ENCODE measurements around the gene TSEN2. TPM values are rescaled to one million over a fixed set of nuclear protein-coding genes. Genes with fewer than 3 reads are reported as not detected.

Gene TSEN2
- total RNA-seq, 1 donor from 2014 or later: 21.3 TPM

- Histone ChIP-seq H3K27ac (no peak overlapping the region), H3K9me3 (ENCODE audit: low read depth) (no peaks in the 10 kb centered on the region), H4K20me1 (ENCODE audit: low read depth) (no peaks in the 10 kb centered on the region), H3K4me2 (no peak overlapping the region), H3K9ac (no peak overlapping the region), H3K4me3 (no peak overlapping the region), H3K79me2 (ENCODE audit: low read depth) (no peaks in the 10 kb centered on the region), H2AFZ (replicated peaks) (no peak overlapping the region), H3K27me3 (no peaks in the 10 kb centered on the region), H3K36me3 (peaks cover 4% of the 10 kb centered on the region), H3F3A (ENCODE audit: low read depth) (no peaks in the 10 kb centered on the region), H3K4me1 (no peaks in the 10 kb centered on the region)
- no peak for DNase-seq (ENCODE audit: low spot score)
- TF ChIP-seq EZH2phosphoT487 (IDR thresholded peaks at IDR 0.05) (no peak), EZH2 (IDR thresholded peaks at IDR 0.05) (no peak)
- TF ChIP-seq, protein P1, sequence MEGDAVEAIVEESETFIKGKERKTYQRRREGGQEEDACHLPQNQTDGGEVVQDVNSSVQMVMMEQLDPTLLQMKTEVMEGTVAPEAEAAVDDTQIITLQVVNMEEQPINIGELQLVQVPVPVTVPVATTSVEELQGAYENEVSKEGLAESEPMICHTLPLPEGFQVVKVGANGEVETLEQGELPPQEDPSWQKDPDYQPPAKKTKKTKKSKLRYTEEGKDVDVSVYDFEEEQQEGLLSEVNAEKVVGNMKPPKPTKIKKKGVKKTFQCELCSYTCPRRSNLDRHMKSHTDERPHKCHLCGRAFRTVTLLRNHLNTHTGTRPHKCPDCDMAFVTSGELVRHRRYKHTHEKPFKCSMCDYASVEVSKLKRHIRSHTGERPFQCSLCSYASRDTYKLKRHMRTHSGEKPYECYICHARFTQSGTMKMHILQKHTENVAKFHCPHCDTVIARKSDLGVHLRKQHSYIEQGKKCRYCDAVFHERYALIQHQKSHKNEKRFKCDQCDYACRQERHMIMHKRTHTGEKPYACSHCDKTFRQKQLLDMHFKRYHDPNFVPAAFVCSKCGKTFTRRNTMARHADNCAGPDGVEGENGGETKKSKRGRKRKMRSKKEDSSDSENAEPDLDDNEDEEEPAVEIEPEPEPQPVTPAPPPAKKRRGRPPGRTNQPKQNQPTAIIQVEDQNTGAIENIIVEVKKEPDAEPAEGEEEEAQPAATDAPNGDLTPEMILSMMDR (IDR thresholded peaks at IDR 0.05): no peak
- Mint-ChIP-seq H3K9me3 (no peaks in the 10 kb centered on the region), H3K27me3 (ENCODE audit: insufficient read depth, low read depth) (peaks cover 2% of the 10 kb centered on the region), H3K27ac (no peak overlapping the region), H3K36me3 (peaks cover 42% of the 10 kb centered on the region), H3K4me3 (no peak overlapping the region), H3K4me1 (no peaks in the 10 kb centered on the region)
These were observed 90.4 kb downstream of the TSEN2 start for GRCh38 chr3:12574661-12575060.

GRCh38 chr3:12577379-12577778 lies 93.1 kb downstream of the TSEN2 start:
- Histone ChIP-seq H3F3A (ENCODE audit: low read depth) (peaks cover 7% of the 10 kb centered on the region), H3K27ac (no peak overlapping the region), H3K9ac (no peak overlapping the region), H3K9me3 (ENCODE audit: low read depth) (no peaks in the 10 kb centered on the region), H4K20me1 (ENCODE audit: low read depth) (no peaks in the 10 kb centered on the region), H3K36me3 (peaks cover 4% of the 10 kb centered on the region), H3K79me2 (ENCODE audit: low read depth) (no peaks in the 10 kb centered on the region), H3K4me2 (no peak overlapping the region), H3K27me3 (no peaks in the 10 kb centered on the region), H2AFZ (replicated peaks) (no peak overlapping the region), H3K4me1 (no peaks in the 10 kb centered on the region), H3K4me3 (no peak overlapping the region)
- TF ChIP-seq EZH2 (IDR thresholded peaks at IDR 0.05): no peak
- TF ChIP-seq EZH2phosphoT487 (IDR thresholded peaks at IDR 0.05): no peak
- TF ChIP-seq, protein P1 (IDR thresholded peaks at IDR 0.05): no peak
- Mint-ChIP-seq H3K36me3 (peaks cover 29% of the 10 kb centered on the region), H3K4me1 (no peaks in the 10 kb centered on the region), H3K9me3 (no peaks in the 10 kb centered on the region), H3K27ac (no peak overlapping the region), H3K27me3 (ENCODE audit: insufficient read depth, low read depth) (no peaks in the 10 kb centered on the region), H3K4me3 (no peak overlapping the region)
- DNase-seq (ENCODE audit: low spot score): no peak

DNA sequence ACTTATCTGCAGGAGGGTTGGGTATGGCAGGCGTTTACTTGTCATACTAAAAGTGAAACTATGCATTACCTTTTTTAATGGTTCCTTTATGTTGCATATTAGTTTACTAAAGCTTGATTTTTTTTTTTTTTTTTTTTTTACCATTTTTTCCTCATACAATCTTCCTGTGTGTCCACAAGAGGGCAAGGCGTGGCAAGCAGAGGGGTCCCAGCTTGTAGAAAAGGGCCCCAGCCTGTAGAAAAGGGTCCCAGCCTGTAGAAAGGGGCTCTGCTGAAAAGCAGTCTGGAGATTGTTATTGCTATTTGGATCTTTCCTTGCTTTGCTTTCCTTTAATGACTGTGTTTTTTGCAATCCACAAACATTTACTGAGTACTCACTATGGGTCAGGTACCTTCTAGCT lies 94.5 kb downstream of the TSEN2 start:
- Mint-ChIP-seq H3K4me3 (no peak overlapping the region), H3K27me3 (ENCODE audit: insufficient read depth, low read depth) (no peaks in the 10 kb centered on the region), H3K4me1 (no peaks in the 10 kb centered on the region), H3K36me3 (peaks cover 24% of the 10 kb centered on the region), H3K27ac (no peak overlapping the region), H3K9me3 (no peaks in the 10 kb centered on the region)
- Histone ChIP-seq H2AFZ (replicated peaks) (no peak overlapping the region), H3F3A (ENCODE audit: low read depth) (peaks cover 7% of the 10 kb centered on the region), H3K36me3 (no peaks in the 10 kb centered on the region), H3K27ac (no peak overlapping the region), H3K79me2 (ENCODE audit: low read depth) (no peaks in the 10 kb centered on the region), H4K20me1 (ENCODE audit: low read depth) (no peaks in the 10 kb centered on the region), H3K4me2 (no peak overlapping the region), H3K27me3 (no peaks in the 10 kb centered on the region), H3K4me1 (no peaks in the 10 kb centered on the region), H3K9me3 (ENCODE audit: low read depth) (no peaks in the 10 kb centered on the region), H3K9ac (no peak overlapping the region), H3K4me3 (no peak overlapping the region)
- TF ChIP-seq, protein P1 (IDR thresholded peaks at IDR 0.05): peak; percentile 5
- no peak for TF ChIP-seq EZH2 (IDR thresholded peaks at IDR 0.05)
- DNase-seq (ENCODE audit: low spot score): no peak
